ENCODE results near the gene RARG.

Gene RARG

DNA sequence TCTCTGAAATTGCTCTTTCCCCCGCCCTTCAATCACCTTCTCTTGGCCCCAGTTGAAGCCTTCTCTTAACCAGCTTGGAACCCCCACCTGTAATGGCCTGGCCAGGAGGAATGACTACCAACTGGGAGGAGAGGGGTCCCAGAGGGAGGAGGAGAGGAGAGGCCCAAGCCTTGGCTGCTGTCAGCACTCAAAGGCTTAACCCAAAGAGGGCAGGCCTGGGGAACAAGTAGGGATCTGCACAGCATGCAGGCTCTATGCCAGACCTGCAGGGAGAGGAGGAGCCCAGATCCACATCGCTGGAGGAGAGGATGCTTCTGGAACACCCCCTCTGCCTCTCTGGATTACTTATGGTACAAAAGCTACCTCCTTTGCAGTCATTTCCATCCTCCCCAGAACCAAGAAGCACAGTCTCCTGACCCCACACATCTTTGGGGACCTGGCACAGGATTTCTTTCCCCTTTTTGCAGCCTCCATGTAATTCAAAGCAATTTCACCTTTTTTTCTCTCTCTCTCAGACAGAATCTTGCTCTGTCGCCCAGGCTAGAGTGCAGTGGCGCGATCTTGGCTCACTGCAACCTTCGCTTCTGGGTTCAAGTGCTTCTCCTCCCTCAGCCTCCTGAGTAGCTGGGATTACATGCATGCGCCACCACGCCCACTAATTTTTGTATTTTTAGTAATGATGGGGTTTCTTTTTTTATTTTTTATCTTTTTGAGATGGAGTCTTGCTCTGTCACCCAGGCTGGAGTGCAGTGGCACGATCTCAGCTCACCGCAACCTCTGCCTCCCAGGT, 6.2 kb downstream of the RARG start:
- TF ChIP-seq TAF1 (IDR thresholded peaks at IDR 0.05; ENCODE audit: borderline replicate concordance, insufficient read depth, low read length) (no peak), POLR2AphosphoS5 (IDR thresholded peaks at IDR 0.05; ENCODE audit: low read depth, low read length) (no peak)

DNA sequence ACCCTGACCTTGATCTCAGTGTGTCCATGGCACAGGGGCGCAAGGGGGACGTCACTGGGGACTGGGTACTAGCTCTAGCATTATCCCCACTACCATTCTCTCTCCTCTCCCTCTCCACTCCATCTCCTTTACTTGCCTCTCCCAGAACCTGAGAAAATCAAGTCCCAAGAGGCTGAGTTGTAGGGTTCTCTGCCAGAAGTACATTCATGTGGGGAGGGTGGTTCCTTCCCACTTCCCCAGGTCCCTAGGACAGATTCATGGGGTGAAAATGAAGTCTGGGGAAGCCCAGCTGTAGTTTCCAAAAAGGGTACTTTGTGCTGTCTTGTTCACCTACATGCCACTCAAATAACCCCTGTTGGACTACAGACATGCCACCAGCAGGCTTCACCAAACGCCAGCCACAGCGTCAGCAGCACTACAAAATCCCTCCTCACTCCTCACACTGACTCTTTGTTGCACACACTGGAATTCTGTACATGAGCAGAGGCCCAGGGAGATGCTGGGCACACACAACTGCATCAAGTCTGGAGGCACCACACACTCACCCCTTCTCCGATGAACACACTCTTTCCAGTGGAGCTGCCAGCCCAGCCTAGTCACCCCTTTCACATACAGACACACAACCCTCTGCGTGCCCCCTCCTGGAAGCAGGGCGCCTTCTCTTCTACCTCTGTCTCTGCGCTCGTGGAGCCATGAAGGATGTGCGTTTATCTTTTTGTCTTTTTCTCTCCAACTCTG, 6.9 kb downstream of the RARG start:
- TF ChIP-seq SIN3A (IDR thresholded peaks at IDR 0.05; ENCODE audit: borderline replicate concordance, insufficient read depth, low read length) (no peak), FOXP2 (optimal IDR thresholded peaks at IDR 0.05; ENCODE audit: borderline replicate concordance, extremely low read depth, extremely low read length, insufficient read depth) (no peak), POLR2AphosphoS5 (IDR thresholded peaks at IDR 0.05; ENCODE audit: low read depth, low read length) (no peak), TAF1 (IDR thresholded peaks at IDR 0.05; ENCODE audit: borderline replicate concordance, insufficient read depth, low read length) (no peak)

DNA sequence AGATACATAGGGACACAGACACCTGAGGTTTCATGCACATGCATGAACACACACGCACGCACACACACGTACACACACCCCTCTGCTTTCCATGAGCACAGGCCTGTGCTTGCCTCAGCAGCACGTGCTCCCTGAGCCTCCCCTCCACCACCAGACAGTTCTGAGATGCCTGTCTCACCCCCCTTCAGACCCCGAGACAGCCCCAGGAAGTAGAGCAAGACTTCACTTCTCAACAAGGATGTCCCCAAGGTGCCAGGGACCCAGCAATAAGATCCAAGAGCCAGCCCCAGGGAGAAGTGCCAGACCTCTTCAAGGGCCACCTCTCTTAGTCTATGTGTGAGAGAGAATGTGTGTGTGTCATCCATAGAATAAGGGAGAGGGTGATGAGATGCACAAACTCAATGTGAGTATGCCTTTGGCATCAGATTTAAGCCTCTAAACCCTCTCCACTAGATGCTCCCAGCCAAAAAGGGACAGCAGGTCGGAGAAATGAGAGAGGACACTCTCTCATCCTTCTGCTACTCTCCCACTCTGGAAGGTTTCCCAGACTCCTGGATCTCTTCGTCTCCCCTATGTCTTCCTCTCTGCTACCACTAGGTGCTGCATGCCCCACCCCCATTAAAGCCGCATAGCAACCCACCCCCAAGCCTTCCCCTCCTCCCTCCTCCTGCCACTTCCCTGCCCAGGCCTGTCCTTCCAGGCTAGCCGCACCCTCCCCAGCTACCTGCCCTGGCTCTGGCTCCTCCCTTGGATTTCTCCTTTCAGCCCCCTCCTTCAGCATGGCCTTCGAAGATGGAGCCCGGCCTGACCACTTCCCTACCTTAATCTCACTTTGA, 7.7 kb downstream of the RARG start:
- TF ChIP-seq POLR2AphosphoS5 (IDR thresholded peaks at IDR 0.05; ENCODE audit: low read depth, low read length) (no peak), SIN3A (IDR thresholded peaks at IDR 0.05; ENCODE audit: borderline replicate concordance, insufficient read depth, low read length) (no peak), TAF1 (IDR thresholded peaks at IDR 0.05; ENCODE audit: borderline replicate concordance, insufficient read depth, low read length) (no peak), REST (IDR thresholded peaks at IDR 0.05; ENCODE audit: insufficient read depth in 1 of 2, low read depth in 2 of 2, low read length in 2 of 2) (no peak), FOXP2 (optimal IDR thresholded peaks at IDR 0.05; ENCODE audit: borderline replicate concordance, extremely low read depth, extremely low read length, insufficient read depth) (no peak)

GRCh38 chr12:53223389-53224060, 8.5 kb downstream of the RARG start:
- TF ChIP-seq SIN3A (IDR thresholded peaks at IDR 0.05; ENCODE audit: borderline replicate concordance, insufficient read depth, low read length): no peak

- TF ChIP-seq TAF1 (IDR thresholded peaks at IDR 0.05; ENCODE audit: borderline replicate concordance, insufficient read depth, low read length): no peak
- no peak for TF ChIP-seq POLR2AphosphoS5 (IDR thresholded peaks at IDR 0.05; ENCODE audit: low read depth, low read length)
- TF ChIP-seq SIN3A (IDR thresholded peaks at IDR 0.05; ENCODE audit: borderline replicate concordance, insufficient read depth, low read length): no peak
- TF ChIP-seq REST (IDR thresholded peaks at IDR 0.05; ENCODE audit: insufficient read depth in 1 of 2, low read depth in 2 of 2, low read length in 2 of 2): no peak
- TF ChIP-seq FOXP2 (optimal IDR thresholded peaks at IDR 0.05; ENCODE audit: borderline replicate concordance, extremely low read depth, extremely low read length, insufficient read depth): no peak
Observed at GRCh38 chr12:53222806-53223261, 9.2 kb downstream of the RARG start.

GRCh38 chr12:53222170-53222721, 9.8 kb downstream of the RARG start:
- TF ChIP-seq FOXP2 (optimal IDR thresholded peaks at IDR 0.05; ENCODE audit: borderline replicate concordance, extremely low read depth, extremely low read length, insufficient read depth) (no peak), REST (IDR thresholded peaks at IDR 0.05; ENCODE audit: insufficient read depth in 1 of 2, low read depth in 2 of 2, low read length in 2 of 2) (no peak), POLR2AphosphoS5 (IDR thresholded peaks at IDR 0.05; ENCODE audit: low read depth, low read length) (no peak), SIN3A (IDR thresholded peaks at IDR 0.05; ENCODE audit: borderline replicate concordance, insufficient read depth, low read length) (no peak), TAF1 (IDR thresholded peaks at IDR 0.05; ENCODE audit: borderline replicate concordance, insufficient read depth, low read length) (no peak)

All from PFSK-1 (cell line).